B cell (primary cell): ENCODE data around the gene KRT35. TPM values are rescaled to one million over a fixed set of nuclear protein-coding genes. Genes with fewer than 3 reads are reported as not detected.

ENCODE experiments used
- ATAC-seq: fragments of 200-7000 bp; cut with Tn5 transposase; one replicate; pipeline ENCODE4 v1.10.0; 2021; ENCODE audit warnings: low read depth, mild to moderate bottlenecking, moderate number of reproducible peaks, moderate library complexity
- CTCF ChIA-PET: fragments of 350-600 bp; sonication (Branson Sonifier 250); formaldehyde crosslinking; loops from one replicate; lab custom pipeline; 2021; ENCODE audit warnings: antibody characterized with exemption, inconsistent platforms; lab: Charles Lee
- POLR2A ChIA-PET: fragments of 350-600 bp; sonication (Branson Sonifier 250); formaldehyde crosslinking; loops from one replicate; lab custom pipeline; 2021; ENCODE audit warnings: antibody characterized with exemption; lab: Charles Lee
- DNase-seq: peaks from one replicate; pipeline ENCODE4 v3.0.0; 2013
- H2AFZ ChIP-seq: 2 replicates; pipeline ENCODE4 v1.6.1; 2012; ENCODE audit warnings: mild to moderate bottlenecking, low read depth, low read length; ENCODE audit not compliant: insufficient read depth, poor library complexity, severe bottlenecking
- H3K27ac ChIP-seq, 2 donors: 1 replicate in 1 of 2; 2 replicates in 1 of 2; pipeline ENCODE4 v1.5.1; 2012 to 2013; ENCODE audit warnings: low read length in 2 of 2, mild to moderate bottlenecking in 2 of 2, moderate library complexity in 1 of 2
- H3K27me3 ChIP-seq, 4 experiments: fragments of 200-600 bp in 1 of 4; sonication (generic) in 1 of 4; replicated peaks in 1 of 4; 1 replicate in 2 of 4; 2 replicates in 2 of 4; pipeline versions ENCODE4 v1.6.1 to v1.7.0; 2013 to 2016; ENCODE audit warnings: low read length in 3 of 4, mild to moderate bottlenecking in 2 of 4, mixed read lengths in 1 of 4, moderate library complexity in 1 of 4; ENCODE audit not compliant: insufficient read depth in 4 of 4, control insufficient read depth in 3 of 4; ENCODE audit errors: control extremely low read depth in 1 of 4
- H3K36me3 ChIP-seq, 2 experiments: replicated peaks in 1 of 2; 1 replicate in 1 of 2; 2 replicates in 1 of 2; pipeline versions ENCODE4 v1.6.1 to v1.7.1; 2013; ENCODE audit warnings: low read length in 1 of 2; ENCODE audit not compliant: insufficient read depth in 2 of 2, control insufficient read depth in 1 of 2; ENCODE audit errors: control extremely low read depth in 1 of 2, extremely low read depth in 1 of 2
- H3K4me1 ChIP-seq, 2 donors: fragments of 200-600 bp in 1 of 2; sonication (generic) in 1 of 2; 1 replicate in 1 of 2; 2 replicates in 1 of 2; pipeline versions ENCODE4 v1.5.1 to v1.6.1; 2013 to 2017; ENCODE audit warnings: low read length in 2 of 2; ENCODE audit not compliant: control insufficient read depth in 2 of 2, insufficient read depth in 2 of 2
- H3K4me2 ChIP-seq: replicated peaks from 2 replicates; pipeline ENCODE3; 2012; ENCODE audit warnings: mild to moderate bottlenecking, low read depth, low read length; ENCODE audit not compliant: poor library complexity, severe bottlenecking
- H3K4me3 ChIP-seq, 5 experiments: fragments of 200-600 bp in 1 of 5; sonication (generic) in 1 of 5; 1 replicate in 3 of 5; 2 replicates in 2 of 5; pipeline versions ENCODE4 v1.5.1 to v1.7.0; 2011 to 2016; ENCODE audit warnings: low read length in 4 of 5, mild to moderate bottlenecking in 4 of 5, low read depth in 2 of 5, control low read depth in 1 of 5, moderate library complexity in 1 of 5; ENCODE audit not compliant: insufficient read depth in 1 of 5; ENCODE audit errors: control extremely low read depth in 1 of 5, extremely low read depth in 1 of 5
- H3K79me2 ChIP-seq: fragments of 200-600 bp; sonication (generic); one replicate; pipeline ENCODE4 v1.6.0; 2016; ENCODE audit warnings: low read length; ENCODE audit not compliant: control insufficient read depth, insufficient read depth
- H3K9ac ChIP-seq: fragments of 200-600 bp; sonication (generic); 2 replicates; pipeline ENCODE4 v1.6.1; 2017; ENCODE audit warnings: mild to moderate bottlenecking, low read length, moderate library complexity
- H3K9me3 ChIP-seq, 3 donors: one replicate each; pipeline versions ENCODE4 v1.6.1 to v1.7.1; 2013; ENCODE audit warnings: low read length in 2 of 3; ENCODE audit not compliant: control insufficient read depth in 2 of 3, insufficient read depth in 1 of 3; ENCODE audit errors: control extremely low read depth in 1 of 3
- H4K20me1 ChIP-seq: 2 replicates; pipeline ENCODE4 v1.6.0; 2012; ENCODE audit warnings: mild to moderate bottlenecking, low read length; ENCODE audit not compliant: insufficient read depth, control insufficient read depth, poor library complexity, severe bottlenecking
- H3K27ac Mint-ChIP-seq: one replicate; pipeline ENCODE4 v1.8.0; 2021; ENCODE audit warnings: mixed read lengths
- H3K27me3 Mint-ChIP-seq: one replicate; pipeline ENCODE4 v1.8.0; 2021; ENCODE audit warnings: mixed read lengths
- H3K4me1 Mint-ChIP-seq: one replicate; pipeline ENCODE4 v1.8.0; 2021; ENCODE audit warnings: mixed read lengths
- H3K4me3 Mint-ChIP-seq: one replicate; pipeline ENCODE4 v1.8.0; 2021; ENCODE audit warnings: mixed read lengths
- H3K9me3 Mint-ChIP-seq: one replicate; pipeline ENCODE4 v1.8.0; 2022; ENCODE audit warnings: mixed read lengths; ENCODE audit not compliant: insufficient read depth
- EZH2 ChIP-seq: IDR thresholded peaks from 2 replicates; pipeline ENCODE4 v1.6.1; 2012; ENCODE audit warnings: borderline replicate concordance, low read depth, mild to moderate bottlenecking, moderate library complexity, low read length; ENCODE audit not compliant: insufficient read depth, poor library complexity, severe bottlenecking
- WGBS: methylation state at CpG from one replicate; pipeline ENCODE4 v1.1.5; 2013; ENCODE audit warnings: missing lambda C conversion rate; ENCODE audit not compliant: insufficient coverage; 5-methylcytosine and 5-hydroxymethylcytosine counted together
- intact Hi-C: fragments of 100-400 bp; cut with micrococcal nuclease; formaldehyde crosslinking; loops from one replicate; pipeline ENCODE4 v1.10.0; 2022
- polyA plus RNA-seq: library from polyadenylated mRNA; depleted of rRNA; stranded (reverse); fragments of >200 nt; gene quantifications from 2 replicates; pipeline ENCODE4 v1.2.3, GENCODE V29; 2012
- total RNA-seq, 2 donors: library from RNA; stranded (reverse); fragments of 120-200 nt in 1 of 2; gene quantifications; 1 replicate in 1 of 2; 2 replicates in 1 of 2; pipeline versions ENCODE4 v1.2.3 to v1.2.4, GENCODE V29; 2013 to 2022
- TF ChIP-seq, protein P1 (sequence below): fragments of 200-600 bp; IDR thresholded peaks from one replicate; pipeline ENCODE4 v1.8.0; 2022; ENCODE audit warnings: antibody characterized with exemption, mild to moderate bottlenecking

Gene KRT35
- total and polyA plus RNA-seq, 2 donors (not counting 1 experiment from before 2014, with no cell fraction given): not detected

DNA sequence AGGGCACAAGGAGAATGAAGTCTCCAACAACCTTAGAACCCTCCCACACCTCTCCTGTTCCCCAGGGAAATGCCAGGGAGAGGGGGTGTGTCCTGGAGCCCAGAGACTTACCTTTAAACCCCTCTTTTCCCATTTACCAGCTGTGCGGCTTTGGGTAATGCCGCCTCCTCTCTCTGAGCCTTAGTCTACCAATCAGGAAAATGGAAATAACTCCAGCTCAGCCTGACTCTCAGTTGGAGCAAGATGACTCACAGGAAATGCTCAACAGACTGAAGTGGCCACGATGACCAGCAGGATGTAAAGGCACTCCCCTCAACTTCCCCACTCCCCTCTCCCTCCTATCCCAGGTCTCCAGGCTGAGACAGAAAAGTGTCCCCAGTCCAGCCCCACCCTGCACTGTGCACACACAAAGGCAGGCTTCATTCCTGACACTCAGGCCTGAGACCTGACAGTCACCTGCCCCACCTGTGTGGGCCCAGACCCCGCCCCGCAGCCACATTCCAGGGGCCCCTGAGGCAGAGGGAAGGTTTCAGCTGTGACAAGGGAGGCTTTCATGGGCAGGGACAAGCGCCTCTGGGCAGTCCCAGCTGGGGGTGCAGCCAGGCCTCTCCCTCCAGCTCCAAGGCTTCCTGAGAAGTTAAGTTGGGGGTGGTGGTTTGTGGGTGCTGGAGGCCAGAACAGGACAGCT is 40.8 kb upstream of the KRT35 start:
- Histone ChIP-seq H3K36me3 (no peaks in the 10 kb centered on the region), H3K4me3 (no peak overlapping the region), H2AFZ (no peak overlapping the region), H3K9ac (no peak overlapping the region), H3K79me2 (no peaks in the 10 kb centered on the region), H4K20me1 (no peaks in the 10 kb centered on the region), H3K27me3 (peaks cover 0 to 8% (median 0%) of the 10 kb centered on the region in 4 experiments), H3K4me1 (no peaks in the 10 kb centered on the region), H3K4me2 (no peak overlapping the region), H3K9me3 (no peaks in the 10 kb centered on the region), H3K27ac (no peak overlapping the region)
- Mint-ChIP-seq H3K27ac (no peak overlapping the region), H3K9me3 (no peaks in the 10 kb centered on the region), H3K4me3 (no peak overlapping the region), H3K27me3 (peaks cover 29% of the 10 kb centered on the region), H3K4me1 (no peaks in the 10 kb centered on the region)
- ChIA-PET CTCF (no interaction called here), POLR2A (interaction anchor here (0.6 kb wide), 1 partner anchor 12 kb away, joined by 6 read pairs; no protein-coding TSS in a partner anchor)
- TF ChIP-seq, protein P1, sequence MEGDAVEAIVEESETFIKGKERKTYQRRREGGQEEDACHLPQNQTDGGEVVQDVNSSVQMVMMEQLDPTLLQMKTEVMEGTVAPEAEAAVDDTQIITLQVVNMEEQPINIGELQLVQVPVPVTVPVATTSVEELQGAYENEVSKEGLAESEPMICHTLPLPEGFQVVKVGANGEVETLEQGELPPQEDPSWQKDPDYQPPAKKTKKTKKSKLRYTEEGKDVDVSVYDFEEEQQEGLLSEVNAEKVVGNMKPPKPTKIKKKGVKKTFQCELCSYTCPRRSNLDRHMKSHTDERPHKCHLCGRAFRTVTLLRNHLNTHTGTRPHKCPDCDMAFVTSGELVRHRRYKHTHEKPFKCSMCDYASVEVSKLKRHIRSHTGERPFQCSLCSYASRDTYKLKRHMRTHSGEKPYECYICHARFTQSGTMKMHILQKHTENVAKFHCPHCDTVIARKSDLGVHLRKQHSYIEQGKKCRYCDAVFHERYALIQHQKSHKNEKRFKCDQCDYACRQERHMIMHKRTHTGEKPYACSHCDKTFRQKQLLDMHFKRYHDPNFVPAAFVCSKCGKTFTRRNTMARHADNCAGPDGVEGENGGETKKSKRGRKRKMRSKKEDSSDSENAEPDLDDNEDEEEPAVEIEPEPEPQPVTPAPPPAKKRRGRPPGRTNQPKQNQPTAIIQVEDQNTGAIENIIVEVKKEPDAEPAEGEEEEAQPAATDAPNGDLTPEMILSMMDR: no peak
- no peak for TF ChIP-seq EZH2
- WGBS: 75% methylated on average over 6 of the region's 6 CpGs
- DNase-seq (no peak), ATAC-seq (no peak)
- intact Hi-C loops: no loop called here

DNA sequence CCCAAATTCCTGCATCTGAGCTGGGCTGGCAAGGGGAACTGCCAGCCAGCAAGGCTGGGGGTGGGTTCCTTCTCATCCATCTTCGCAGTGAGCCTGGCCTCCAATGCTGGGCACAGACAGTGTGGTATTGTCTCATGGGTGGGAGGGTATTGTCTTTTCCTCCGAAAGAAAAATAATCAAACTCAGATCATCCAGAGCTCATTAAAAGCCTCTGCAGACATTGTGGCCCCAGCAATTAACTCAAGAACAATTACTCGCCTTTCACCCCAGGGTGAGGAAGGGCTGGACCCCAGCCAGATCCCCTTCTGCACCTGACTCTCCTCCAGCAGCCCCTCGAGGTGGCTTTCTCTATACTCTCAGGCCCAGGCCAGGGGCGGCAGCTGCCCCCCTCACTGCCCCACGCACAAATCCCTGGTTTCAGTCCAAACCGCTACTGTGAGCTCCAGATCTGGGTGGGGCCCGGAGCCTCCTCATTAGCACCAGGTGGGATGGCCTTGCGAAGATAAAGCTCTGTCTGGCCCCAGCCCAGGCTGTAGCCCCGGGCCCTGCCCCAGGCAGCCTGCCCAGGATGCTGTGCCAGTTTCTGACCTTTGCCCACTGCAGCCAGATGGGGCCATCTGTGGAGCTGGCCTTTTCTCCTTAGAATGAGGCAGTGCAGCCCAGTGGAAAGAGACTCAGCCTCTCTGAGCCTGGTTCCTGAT is 40.0 kb upstream of the KRT35 start:
- Histone ChIP-seq H3K4me3 (no peak overlapping the region), H2AFZ (no peak overlapping the region), H3K4me2 (no peak overlapping the region), H3K27ac (no peak overlapping the region), H3K4me1 (no peaks in the 10 kb centered on the region), H3K36me3 (no peaks in the 10 kb centered on the region), H4K20me1 (no peaks in the 10 kb centered on the region), H3K9me3 (no peaks in the 10 kb centered on the region), H3K9ac (no peak overlapping the region), H3K79me2 (no peaks in the 10 kb centered on the region), H3K27me3 (peaks cover 0 to 6% (median 0%) of the 10 kb centered on the region in 4 experiments)
- ATAC-seq: no peak
- ChIA-PET POLR2A (no interaction called here), CTCF (no interaction called here)
- DNase-seq: no peak
- 90% methylated on average over 8 of the region's 10 CpGs for WGBS
- no peak overlapping the region for H3K4me3 Mint-ChIP-seq
- peaks cover 31% of the 10 kb centered on the region for H3K27me3 Mint-ChIP-seq
- no peak for TF ChIP-seq EZH2
- TF ChIP-seq, protein P1: no peak
- H3K4me1 Mint-ChIP-seq: no peaks in the 10 kb centered on the region
- no peaks in the 10 kb centered on the region for H3K9me3 Mint-ChIP-seq
- intact Hi-C loops: no loop called here
- H3K27ac Mint-ChIP-seq: no peak overlapping the region
